ENCODE measurements around the gene KLK11. TPM values are rescaled to one million over a fixed set of nuclear protein-coding genes. Genes with fewer than 3 reads are reported as not detected.

The KLK11 gene
- total RNA-seq, 1 experiment from 2014 or later, result not detected

Other genes starting within 250 kb of the KLK11 start
- gene ACP4, start 236.2 kb downstream of the KLK11 start, total RNA-seq (2021; ENCODE audit: unreplicated experiment), result not detected
- gene KLK1, start 202.8 kb downstream of the KLK11 start, total RNA-seq (2021; ENCODE audit: unreplicated experiment), result 0.31 TPM
- not detected for gene KLK15, start 193.0 kb downstream of the KLK11 start, total RNA-seq (2021; ENCODE audit: unreplicated experiment)
- not detected for gene KLK3, start 171.7 kb downstream of the KLK11 start, total RNA-seq (2021; ENCODE audit: unreplicated experiment)
- gene KLK2, start 153.2 kb downstream of the KLK11 start, total RNA-seq (2021; ENCODE audit: unreplicated experiment), result not detected
- gene KLK4, start 115.2 kb downstream of the KLK11 start, total RNA-seq (2021; ENCODE audit: unreplicated experiment), result not detected
- gene KLK5, start 73.6 kb downstream of the KLK11 start, total RNA-seq (2021; ENCODE audit: unreplicated experiment), result not detected
- not detected for gene KLK6, start 57.0 kb downstream of the KLK11 start, total RNA-seq (2021; ENCODE audit: unreplicated experiment)
- not detected for gene KLK7, start 42.7 kb downstream of the KLK11 start, total RNA-seq (2021; ENCODE audit: unreplicated experiment)
- not detected for gene KLK8, start 25.0 kb downstream of the KLK11 start, total RNA-seq (2021; ENCODE audit: unreplicated experiment)
- gene KLK10, start 6.9 kb downstream of the KLK11 start, total RNA-seq (2021; ENCODE audit: unreplicated experiment), result not detected
- gene KLK12, start 8.4 kb upstream of the KLK11 start, total RNA-seq (2021; ENCODE audit: unreplicated experiment), result not detected
- not detected for gene KLK13, start 38.5 kb upstream of the KLK11 start, total RNA-seq (2021; ENCODE audit: unreplicated experiment)
- gene KLK14, start 56.3 kb upstream of the KLK11 start, total RNA-seq (2021; ENCODE audit: unreplicated experiment), result not detected
- gene CTU1, start 81.8 kb upstream of the KLK11 start, total RNA-seq (2021; ENCODE audit: unreplicated experiment), result 9.3 TPM
- not detected for gene SIGLEC9, start 98.3 kb upstream of the KLK11 start, total RNA-seq (2021; ENCODE audit: unreplicated experiment)
- not detected for gene SIGLEC7, start 115.7 kb upstream of the KLK11 start, total RNA-seq (2021; ENCODE audit: unreplicated experiment)
- 0.13 TPM for gene CD33, start 198.5 kb upstream of the KLK11 start, total RNA-seq (2021; ENCODE audit: unreplicated experiment)
- gene SIGLECL1, start 224.5 kb upstream of the KLK11 start, total RNA-seq (2021; ENCODE audit: unreplicated experiment), result not detected

Measured in Panc1 (cell line).